RKO (cell line): ENCODE results near the gene E2F1.

Experiments used
- DNase-seq: peaks from one replicate; pipeline ENCODE4 v3.0.0-alpha.2; 2016; ENCODE audit warnings: low spot score

The E2F1 gene

GRCh38 chr20:33671573-33672288, 14.5 kb downstream of the E2F1 start:
- no peak for DNase-seq

- no peak for DNase-seq
These were observed 15.3 kb downstream of the E2F1 start for GRCh38 chr20:33670715-33671499.

- DNase-seq = no peak
These were observed 16.1 kb downstream of the E2F1 start for GRCh38 chr20:33669873-33670640.

- DNase-seq = no peak
These were observed 17.0 kb downstream of the E2F1 start for GRCh38 chr20:33669224-33669623.

GRCh38 chr20:33668466-33669155, 17.6 kb downstream of the E2F1 start:
- DNase-seq = no peak

- peak; percentile 92 for DNase-seq
These were observed 18.3 kb downstream of the E2F1 start for GRCh38 chr20:33667676-33668465.

- peak; percentile 76 for DNase-seq
These were observed 18.9 kb downstream of the E2F1 start for GRCh38 chr20:33667245-33667675.

- DNase-seq = peak; percentile 100
These were observed 19.6 kb downstream of the E2F1 start, which contains the start of gene ACTL10 for GRCh38 chr20:33666293-33667244. TSS of gene ACTL10 (plus strand) at chr20:33666943. CDS start at chr20:33667498, 555 bp downstream.

GRCh38 chr20:33664762-33665144, 21.4 kb downstream of the E2F1 start:
- DNase-seq = no peak

- DNase-seq = no peak
These were observed 22.0 kb downstream of the E2F1 start for GRCh38 chr20:33664085-33664761.

- DNase-seq = peak; percentile 90
These were observed 22.8 kb downstream of the E2F1 start for GRCh38 chr20:33663161-33664084.

GRCh38 chr20:33662172-33662571, 24.0 kb downstream of the E2F1 start, which contains the start of gene C20orf144:
TSS of gene C20orf144 (plus strand) at chr20:33662327. CDS start at chr20:33662346, 19 bp downstream.
- DNase-seq = no peak

- DNase-seq = no peak
These were observed 25.5 kb downstream of the E2F1 start for GRCh38 chr20:33660685-33661058.

- no peak for DNase-seq
These were observed 26.0 kb downstream of the E2F1 start for GRCh38 chr20:33660035-33660684.

GRCh38 chr20:33659341-33660034, 26.7 kb downstream of the E2F1 start:
- DNase-seq = no peak

GRCh38 chr20:33658929-33659328, 27.3 kb downstream of the E2F1 start:
- DNase-seq = no peak

- DNase-seq = no peak
These were observed 27.7 kb downstream of the E2F1 start for GRCh38 chr20:33658510-33658909.
